Rectal smooth muscle tissue (tissue), 1 donor: ENCODE measurements around the gene CEP192.
"Not testable (repeated sequence)": the region's sequence is repeated elsewhere in the genome, so short reads cannot be mapped to it uniquely, and the experiment has no call there.

ENCODE experiments used
- H3K27ac ChIP-seq: one replicate; pipeline ENCODE4 v1.7.0; 2013; ENCODE audit warnings: low read depth, low read length, inconsistent platforms
- H3K27me3 ChIP-seq: one replicate; pipeline ENCODE4 v1.7.0; 2013; ENCODE audit warnings: low read length; ENCODE audit not compliant: control insufficient read depth, insufficient read depth
- H3K36me3 ChIP-seq: one replicate; pipeline ENCODE4 v1.7.0; 2013; ENCODE audit warnings: low read length; ENCODE audit not compliant: control insufficient read depth, insufficient read depth
- H3K4me1 ChIP-seq: one replicate; pipeline ENCODE4 v1.7.0; 2013; ENCODE audit warnings: low read length; ENCODE audit not compliant: control insufficient read depth, insufficient read depth
- H3K4me3 ChIP-seq: one replicate; pipeline ENCODE4 v1.7.0; 2013; ENCODE audit warnings: low read length
- H3K9ac ChIP-seq: one replicate; pipeline ENCODE4 v1.7.0; 2013; ENCODE audit warnings: low read length

Gene CEP192

DNA sequence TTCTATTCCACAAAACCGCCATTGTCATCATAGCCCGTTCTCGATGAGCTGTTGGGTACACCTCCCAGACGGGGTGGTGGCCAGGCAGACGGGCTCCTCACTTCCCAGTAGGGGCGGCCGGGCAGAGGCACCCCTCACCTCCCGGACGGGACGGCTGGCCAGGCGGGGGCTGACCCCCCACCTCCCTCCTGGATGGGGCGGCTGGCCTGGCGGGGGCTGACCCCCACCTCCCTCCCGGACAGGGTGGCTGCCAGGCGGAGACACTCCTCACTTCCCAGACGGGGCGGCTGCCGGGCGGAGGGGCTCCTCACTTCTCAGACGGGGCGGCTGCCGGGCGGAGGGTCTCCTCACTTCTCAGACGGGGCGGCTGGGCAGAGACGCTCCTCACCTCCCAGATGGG is 106.9 kb downstream of the CEP192 start:
- not testable (repeated sequence) for H3K9ac ChIP-seq, H3K27ac ChIP-seq, H3K27me3 ChIP-seq, H3K4me1 ChIP-seq, H3K4me3 ChIP-seq
- H3K36me3 ChIP-seq: peaks cover 32% of the 10 kb centered on the region

DNA sequence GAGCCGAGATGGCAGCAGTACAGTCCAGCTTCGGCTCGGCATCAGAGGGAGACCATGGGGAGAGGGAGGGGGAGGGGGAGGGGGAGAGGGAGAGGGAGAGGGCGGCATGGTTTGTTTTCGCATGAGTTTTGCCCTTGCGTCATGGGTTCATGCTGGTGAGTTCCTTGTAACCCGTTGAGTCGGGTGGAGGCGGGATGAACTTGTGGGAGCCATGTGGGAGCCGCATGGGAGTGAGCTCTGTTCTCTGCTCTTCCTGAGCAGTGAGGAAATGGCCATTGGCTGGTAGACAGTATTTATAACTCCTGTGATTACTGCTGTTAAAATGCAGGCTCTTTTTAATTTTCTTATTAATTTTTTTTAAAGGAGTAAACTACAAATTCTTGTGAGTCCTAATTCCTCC is 108.0 kb downstream of the CEP192 start:
- no peak overlapping the region for H3K27ac ChIP-seq
- H3K36me3 ChIP-seq: peaks cover 34% of the 10 kb centered on the region
- H3K9ac ChIP-seq: no peak overlapping the region
- H3K4me1 ChIP-seq: no peaks in the 10 kb centered on the region
- H3K4me3 ChIP-seq: no peak overlapping the region
- H3K27me3 ChIP-seq: no peaks in the 10 kb centered on the region

DNA sequence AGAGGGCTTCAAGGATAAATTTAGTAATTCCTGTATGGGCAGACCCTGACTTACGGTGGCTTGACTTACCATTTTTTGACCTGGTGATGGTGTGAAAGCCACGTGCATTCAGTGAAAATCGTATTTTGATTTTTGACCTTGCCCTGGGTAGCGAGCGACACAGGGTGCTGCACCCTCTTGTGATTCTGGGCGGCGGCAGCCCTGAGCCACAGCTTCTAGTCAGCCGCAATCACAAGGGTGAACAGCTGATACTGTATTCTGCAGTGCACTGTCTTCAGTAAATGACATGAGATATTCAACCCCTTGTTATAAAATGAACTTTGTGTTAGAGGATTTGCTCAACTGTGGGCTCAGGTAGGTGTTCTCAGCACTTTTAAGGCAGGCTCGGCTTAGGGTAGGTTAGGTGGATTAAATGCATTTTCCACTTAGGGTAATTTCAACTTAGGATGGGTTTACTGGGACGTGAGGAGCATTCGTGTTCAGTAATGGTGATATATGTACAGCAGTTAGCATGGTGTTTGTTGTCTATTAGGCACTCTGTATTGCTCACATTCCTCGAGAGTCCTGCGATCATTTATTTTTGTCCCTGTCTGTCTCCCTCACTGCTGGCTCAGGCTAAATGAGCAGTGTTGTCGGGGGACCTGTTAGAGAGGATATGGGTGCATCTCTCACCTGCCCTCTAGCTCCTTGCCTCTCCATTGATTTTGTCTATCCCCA is 109.9 kb downstream of the CEP192 start:
- H3K36me3 ChIP-seq: peaks cover 38% of the 10 kb centered on the region
- H3K9ac ChIP-seq: no peak overlapping the region
- no peaks in the 10 kb centered on the region for H3K27me3 ChIP-seq
- H3K27ac ChIP-seq: no peak overlapping the region
- no peaks in the 10 kb centered on the region for H3K4me1 ChIP-seq
- no peak overlapping the region for H3K4me3 ChIP-seq

DNA sequence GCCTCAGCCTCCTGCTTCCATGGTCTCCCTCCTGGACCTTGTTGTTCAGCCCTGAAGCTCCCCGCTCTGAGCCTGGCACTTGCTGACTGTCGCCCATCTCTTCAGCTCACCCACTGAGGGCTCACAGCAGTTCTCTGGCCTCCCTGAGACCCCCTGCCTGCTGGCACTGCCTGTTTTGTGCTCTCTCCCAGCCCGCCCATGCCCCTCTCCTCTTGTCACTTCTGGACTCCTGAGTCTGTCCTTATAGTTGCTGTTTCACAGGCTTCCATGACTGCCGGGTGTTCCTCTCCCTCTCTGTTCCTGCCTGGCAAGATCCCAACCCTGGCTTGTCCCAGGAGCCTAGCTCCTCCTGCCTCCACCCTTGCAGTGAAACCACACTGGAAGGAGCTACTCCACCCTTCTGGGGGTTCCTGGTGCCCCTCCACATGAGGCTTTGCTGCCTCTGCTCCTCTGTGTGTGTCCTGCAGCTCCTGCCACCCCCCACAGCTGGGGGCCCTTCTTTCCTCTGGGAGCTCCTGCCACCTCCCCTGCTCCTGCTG is 110.6 kb downstream of the CEP192 start:
- H3K4me1 ChIP-seq: no peaks in the 10 kb centered on the region
- H3K27ac ChIP-seq: no peak overlapping the region
- no peaks in the 10 kb centered on the region for H3K27me3 ChIP-seq
- H3K4me3 ChIP-seq: no peak overlapping the region
- H3K36me3 ChIP-seq: peaks cover 32% of the 10 kb centered on the region
- no peak overlapping the region for H3K9ac ChIP-seq

DNA sequence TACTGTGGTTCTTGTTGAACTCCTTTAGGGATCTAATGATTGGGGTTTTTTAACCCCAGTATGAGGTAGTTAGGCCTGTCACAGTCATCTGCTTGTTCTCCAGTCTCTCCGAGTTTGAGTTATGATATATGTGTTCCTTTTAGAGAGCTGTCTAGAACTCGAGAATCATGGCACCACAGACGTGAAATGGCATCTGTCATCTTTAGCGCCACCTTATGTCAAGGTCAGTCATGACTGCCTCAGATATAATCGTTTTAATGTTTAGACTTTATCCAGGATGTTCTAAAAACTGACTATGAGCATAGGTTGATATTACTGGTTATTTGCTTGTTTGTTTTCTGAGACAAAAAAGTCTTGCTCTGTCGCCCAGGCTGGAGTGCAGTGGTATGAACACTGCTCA is 112.2 kb downstream of the CEP192 start:
- Histone ChIP-seq H3K4me3 (no peak overlapping the region), H3K27me3 (no peaks in the 10 kb centered on the region), H3K9ac (no peak overlapping the region), H3K27ac (no peak overlapping the region), H3K36me3 (peaks cover 34% of the 10 kb centered on the region), H3K4me1 (no peaks in the 10 kb centered on the region)

DNA sequence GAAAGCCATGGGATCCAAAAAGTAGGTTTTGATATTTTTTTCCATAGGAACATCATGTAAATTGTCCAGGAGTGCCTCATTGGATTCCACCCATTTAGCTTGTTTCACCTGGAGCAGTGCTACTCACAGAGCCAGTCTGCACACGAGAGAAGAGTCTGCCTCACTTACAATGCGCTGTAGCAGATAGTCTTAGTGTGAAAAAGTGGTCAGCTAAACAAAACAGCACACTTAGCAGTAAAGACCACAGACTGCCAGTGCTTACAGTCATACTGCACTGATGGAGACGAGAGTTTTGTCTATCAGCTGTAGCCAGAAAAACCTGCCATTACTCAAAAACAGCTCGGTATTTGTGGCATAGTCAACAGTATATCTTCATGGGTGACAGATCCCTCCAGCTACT is 113.9 kb downstream of the CEP192 start:
- Histone ChIP-seq H3K9ac (no peak overlapping the region), H3K4me1 (no peaks in the 10 kb centered on the region), H3K27ac (no peak overlapping the region), H3K4me3 (no peak overlapping the region), H3K36me3 (peaks cover 39% of the 10 kb centered on the region), H3K27me3 (no peaks in the 10 kb centered on the region)

DNA sequence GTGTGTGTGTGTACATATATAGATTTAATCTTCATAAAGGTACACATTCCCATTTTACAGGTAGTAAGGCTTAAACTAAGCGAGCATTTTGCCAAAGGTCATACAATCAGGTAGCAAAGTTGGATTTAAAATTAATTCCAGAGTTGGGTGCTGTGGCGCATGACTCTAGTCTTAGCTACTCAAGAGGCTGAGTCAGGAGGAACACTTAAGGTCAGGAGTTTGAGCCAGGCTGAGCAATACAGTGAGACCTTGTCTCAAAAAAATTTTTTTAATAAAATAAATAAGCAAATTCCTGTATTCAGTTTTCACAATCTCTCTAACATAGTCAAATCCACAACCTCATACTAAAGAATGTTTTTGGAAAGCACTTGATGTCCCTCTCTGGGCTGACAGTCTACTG is 115.9 kb downstream of the CEP192 start:
- Histone ChIP-seq H3K4me1 (no peaks in the 10 kb centered on the region), H3K9ac (no peak overlapping the region), H3K4me3 (no peak overlapping the region), H3K36me3 (peaks cover 29% of the 10 kb centered on the region), H3K27me3 (no peaks in the 10 kb centered on the region), H3K27ac (no peak overlapping the region)

DNA sequence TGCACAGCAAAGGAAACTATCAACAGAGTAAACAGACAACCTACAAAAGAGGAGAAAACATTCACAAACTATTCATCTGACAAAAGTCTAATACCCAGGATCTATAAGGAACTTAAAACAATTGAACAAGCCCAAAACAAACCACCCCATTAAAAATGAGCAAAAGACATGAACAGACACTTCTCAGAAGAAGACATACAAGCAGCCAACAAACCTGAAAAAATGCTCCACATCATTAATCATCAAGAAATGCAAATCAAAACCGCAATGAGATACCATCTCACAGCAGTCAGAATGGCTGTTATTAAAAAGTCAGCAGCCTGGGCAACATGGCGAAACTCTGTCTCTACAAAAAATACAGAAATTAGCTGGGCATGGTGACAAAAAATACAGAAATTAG is 117.2 kb downstream of the CEP192 start:
- H3K4me3 ChIP-seq: no peak overlapping the region
- peaks cover 2% of the 10 kb centered on the region for H3K4me1 ChIP-seq
- H3K36me3 ChIP-seq: peaks cover 22% of the 10 kb centered on the region
- H3K27me3 ChIP-seq: no peaks in the 10 kb centered on the region
- H3K27ac ChIP-seq: no peak overlapping the region
- H3K9ac ChIP-seq: no peak overlapping the region

DNA sequence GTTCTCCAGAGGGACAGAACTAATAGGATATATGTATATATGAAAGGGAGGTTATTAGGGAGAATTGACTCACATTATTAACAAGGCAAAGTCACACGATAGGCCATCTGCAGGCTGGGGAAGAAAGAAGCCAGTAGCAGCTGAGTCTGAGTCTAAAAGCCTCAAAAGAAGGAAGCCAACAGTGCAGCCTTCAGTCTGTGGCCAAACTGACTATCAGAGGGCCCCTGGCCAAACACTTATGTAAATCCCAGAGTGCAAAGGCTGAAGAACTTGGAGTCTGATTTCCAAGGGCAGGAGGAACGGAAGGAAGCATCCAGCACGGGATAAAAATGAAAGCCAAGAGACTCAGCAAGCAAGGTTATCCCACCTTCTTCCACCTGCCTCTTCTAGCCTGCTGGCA is 119.4 kb downstream of the CEP192 start:
- Histone ChIP-seq H3K27ac (no peak overlapping the region), H3K36me3 (peaks cover 11% of the 10 kb centered on the region), H3K4me3 (no peak overlapping the region), H3K27me3 (no peaks in the 10 kb centered on the region), H3K9ac (no peak overlapping the region), H3K4me1 (peaks cover 4% of the 10 kb centered on the region)

DNA sequence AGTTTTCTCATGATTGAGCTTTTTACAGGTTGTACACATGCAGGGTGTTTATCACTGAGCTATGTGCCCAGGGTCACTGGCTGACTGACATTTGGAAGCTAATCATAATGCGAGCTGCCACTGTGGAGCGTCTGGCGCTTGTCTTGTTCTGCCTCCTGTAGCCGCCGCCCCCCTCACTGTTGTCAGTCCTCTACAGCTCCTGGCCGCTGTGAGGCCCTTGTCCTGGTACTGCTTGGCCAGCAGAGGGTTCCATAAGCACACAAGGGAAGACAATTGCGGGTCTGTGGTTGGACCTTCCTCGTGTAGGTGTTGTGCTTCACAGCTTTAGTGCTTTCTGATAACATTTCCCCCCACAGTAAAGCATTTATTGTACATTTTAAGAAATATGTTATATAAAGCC is 121.8 kb downstream of the CEP192 start:
- Histone ChIP-seq H3K9ac (no peak overlapping the region), H3K27me3 (no peaks in the 10 kb centered on the region), H3K4me1 (peaks cover 4% of the 10 kb centered on the region), H3K36me3 (peaks cover 9% of the 10 kb centered on the region), H3K4me3 (no peak overlapping the region), H3K27ac (no peak overlapping the region)

DNA sequence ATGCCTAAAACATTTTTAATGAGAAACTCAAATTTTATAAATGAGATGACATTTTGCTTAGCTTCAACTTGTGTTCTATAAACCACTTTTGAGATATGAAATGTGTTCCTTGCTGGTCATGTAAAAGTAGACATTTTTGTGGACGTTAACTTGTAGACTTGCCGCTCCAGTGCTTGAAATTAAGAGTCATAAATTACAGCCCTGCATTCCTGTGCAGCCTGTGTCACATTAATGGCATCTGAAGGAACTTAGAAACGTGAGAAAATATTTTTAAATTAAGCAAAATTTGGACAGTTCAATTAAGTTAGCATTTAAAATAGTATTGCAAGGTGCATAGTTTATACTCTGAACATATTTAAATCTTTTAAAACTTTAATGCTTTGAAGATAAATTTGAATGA is 129.1 kb downstream of the CEP192 start:
- H3K36me3 ChIP-seq: peaks cover 6% of the 10 kb centered on the region
- H3K4me1 ChIP-seq: no peaks in the 10 kb centered on the region
- H3K27me3 ChIP-seq: no peaks in the 10 kb centered on the region
- no peak overlapping the region for H3K9ac ChIP-seq
- H3K4me3 ChIP-seq: no peak overlapping the region
- H3K27ac ChIP-seq: no peak overlapping the region

DNA sequence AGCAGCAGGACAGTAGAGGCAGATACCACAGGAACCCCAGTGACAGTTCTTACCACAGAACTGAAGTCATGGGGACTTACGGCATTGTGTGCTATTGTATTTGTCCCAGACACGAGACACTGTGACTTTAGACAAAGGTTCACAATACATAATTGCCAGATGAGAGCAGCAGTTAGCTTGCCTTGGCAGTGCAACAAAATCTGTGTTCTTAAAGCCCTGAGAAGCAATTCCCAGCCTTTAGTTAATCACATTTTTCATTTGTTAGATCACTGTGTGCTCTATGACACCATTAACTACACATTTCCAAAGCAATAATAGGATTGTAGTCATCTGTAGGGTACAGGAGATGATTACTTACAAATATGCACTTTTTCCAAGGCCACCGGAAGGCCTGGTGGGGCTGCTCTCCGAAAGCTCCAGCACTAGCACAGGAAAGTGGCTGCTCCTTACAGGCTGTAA is 129.8 kb downstream of the CEP192 start:
- H3K27ac ChIP-seq: no peak overlapping the region
- H3K4me3 ChIP-seq: no peak overlapping the region
- H3K9ac ChIP-seq: no peak overlapping the region
- no peaks in the 10 kb centered on the region for H3K4me1 ChIP-seq
- H3K36me3 ChIP-seq: peaks cover 6% of the 10 kb centered on the region
- H3K27me3 ChIP-seq: no peaks in the 10 kb centered on the region

DNA sequence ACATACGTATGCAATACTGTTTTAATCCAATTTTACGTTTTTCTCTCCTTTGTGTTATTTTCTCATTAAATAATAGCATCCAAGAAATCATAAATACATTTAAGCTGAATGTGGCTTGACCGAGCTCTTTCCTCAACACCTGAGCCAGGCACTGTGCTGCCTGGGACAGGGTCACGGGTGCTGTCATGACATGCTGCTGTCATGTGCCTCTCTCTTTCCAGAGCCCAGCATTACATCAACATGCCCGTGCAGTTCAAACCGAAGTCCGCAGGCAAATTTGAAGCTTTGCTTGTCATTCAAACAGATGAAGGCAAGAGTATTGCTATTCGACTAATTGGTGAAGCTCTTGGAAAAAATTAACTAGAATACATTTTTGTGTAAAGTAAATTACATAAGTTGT is 133.2 kb downstream of the CEP192 start:
- Histone ChIP-seq H3K4me3 (no peak overlapping the region), H3K4me1 (no peaks in the 10 kb centered on the region), H3K9ac (no peak overlapping the region), H3K27me3 (no peaks in the 10 kb centered on the region), H3K36me3 (no peaks in the 10 kb centered on the region), H3K27ac (no peak overlapping the region)
